K562 (cell line): ENCODE results near the gene TNFRSF11A. TPM values are rescaled to one million over a fixed set of nuclear protein-coding genes. Genes with fewer than 3 reads are reported as not detected.

Source experiments
- ATAC-seq: fragments of 200-7000 bp; cut with Tn5 transposase; 3 replicates; pipeline ENCODE4 v1.9.1; 2020; ENCODE audit warnings: moderate library complexity
- BruUV-seq: library from RNA; stranded (reverse); fragments of 400-500 nt; replicated peaks from 2 replicates; lab custom pipeline; 2021; lab: Mats Ljungman, UMichigan
- CTCF ChIA-PET: fragments of 300-600 bp; formaldehyde crosslinking; extraction: SDS; loops from one replicate; lab custom pipeline; 2021; ENCODE audit warnings: low intra/inter-chr PET ratio; lab: Yijun Ruan, JAX
- POLR2A ChIA-PET: fragments of 300-600, 350-650 bp; sonication (Branson Sonifier 250); formaldehyde crosslinking; extraction: SDS; loops from one replicate; lab custom pipeline; 2021; ENCODE audit warnings: antibody characterized with exemption, inconsistent platforms; lab: Yijun Ruan, JAX
- DNase-seq, 4 experiments: peaks; one replicate each; pipeline versions ENCODE4 v3.0.0 to v3.0.0-alpha.2; 2011 to 2018; ENCODE audit warnings: low spot score in 3 of 4, mixed read lengths in 3 of 4; ENCODE audit errors: extremely low read depth in 1 of 4
- FAIRE-seq: peaks from 2 replicates; lab custom pipeline; 2011; peaks lifted over from hg19 to GRCh38; lab: Jason Lieb, UNC
- H2AFZ ChIP-seq: 2 replicates; pipeline ENCODE4 v1.6.0; 2011; ENCODE audit warnings: low read depth, low read length, control low read depth, inconsistent platforms
- H3K27ac ChIP-seq: fragments of 200-600 bp; 3 replicates; pipeline ENCODE4 v1.8.0; 2011; ENCODE audit warnings: low read depth, mild to moderate bottlenecking, control low read depth, inconsistent platforms, low read length, moderate library complexity, mixed read lengths; ENCODE audit errors: extremely low read depth
- H3K27me3 ChIP-seq, 2 experiments: fragments of 300-600 bp in 1 of 2; 2 replicates in 1 of 2; 3 replicates in 1 of 2; pipeline versions ENCODE4 v1.6.0 to v1.8.0; 2011; ENCODE audit warnings: inconsistent platforms in 2 of 2, low read length in 2 of 2, mild to moderate bottlenecking in 1 of 2, mixed read lengths in 1 of 2, moderate library complexity in 1 of 2; ENCODE audit not compliant: control insufficient read depth in 2 of 2, insufficient read depth in 2 of 2
- H3K36me3 ChIP-seq: fragments of 300-600 bp; 3 replicates; pipeline ENCODE4 v1.8.0; 2011; ENCODE audit warnings: mild to moderate bottlenecking, low read length, inconsistent platforms; ENCODE audit not compliant: control insufficient read depth, insufficient read depth
- H3K4me1 ChIP-seq, 2 experiments: fragments of 200-600 bp in 1 of 2; replicated peaks in 1 of 2; 2 replicates in 1 of 2; 3 replicates in 1 of 2; pipeline versions ENCODE4 v1.5.1 to v1.8.0; 2011; ENCODE audit warnings: inconsistent platforms in 2 of 2, low read length in 2 of 2, mild to moderate bottlenecking in 1 of 2, mixed read lengths in 1 of 2, moderate library complexity in 1 of 2; ENCODE audit not compliant: control insufficient read depth in 2 of 2, insufficient read depth in 2 of 2
- H3K4me2 ChIP-seq: 2 replicates; pipeline ENCODE4 v1.6.1; 2011; ENCODE audit warnings: low read length, control low read depth, inconsistent platforms, mixed read lengths; ENCODE audit not compliant: insufficient read depth
- H3K4me3 ChIP-seq: fragments of 200-600 bp; sonication (generic), shearing (Covaris generic); 2 replicates; pipeline ENCODE4 v1.5.1; 2016; ENCODE audit warnings: control low read depth, inconsistent platforms
- H3K79me2 ChIP-seq: fragments of 200-600 bp; 3 replicates; pipeline ENCODE4 v1.8.0; 2011; ENCODE audit warnings: low read length, inconsistent platforms; ENCODE audit not compliant: control insufficient read depth, insufficient read depth
- H3K9ac ChIP-seq, 2 experiments: 2 replicates each; pipeline versions ENCODE4 v1.6.0 to v1.6.1; 2011; ENCODE audit warnings: low read depth in 2 of 2, low read length in 2 of 2, control low read depth in 1 of 2, inconsistent platforms in 1 of 2, mild to moderate bottlenecking in 1 of 2, mixed read lengths in 1 of 2; ENCODE audit not compliant: insufficient read depth in 1 of 2
- H3K9me1 ChIP-seq: one replicate; pipeline ENCODE4 v1.6.0; 2011; ENCODE audit warnings: inconsistent platforms, mild to moderate bottlenecking, low read length, moderate library complexity; ENCODE audit not compliant: control insufficient read depth, insufficient read depth
- H3K9me3 ChIP-seq: replicated peaks from 2 replicates; pipeline ENCODE4 v1.5.1; 2011; ENCODE audit warnings: low read depth, low read length, inconsistent platforms; ENCODE audit not compliant: control insufficient read depth, insufficient read depth
- H4K20me1 ChIP-seq: replicated peaks from 2 replicates; pipeline ENCODE4 v1.6.1; 2011; ENCODE audit warnings: low read length, inconsistent platforms, mixed read lengths; ENCODE audit not compliant: control insufficient read depth, insufficient read depth
- ZFP30 ChIP-seq: fragments of 250-450 bp; sonication (Bioruptor Pico); IDR thresholded peaks from 2 replicates; pipeline ENCODE4 v1.8.0; 2022; ENCODE audit warnings: moderate library complexity, mild to moderate bottlenecking, inconsistent platforms, borderline replicate concordance
- ZNF384 ChIP-seq: IDR thresholded peaks from 2 replicates; pipeline ENCODE4 v1.6.1; 2012; ENCODE audit warnings: low read depth, low read length, improper control_type of control experiment
- WGBS: fragments of 100-300 bp; shearing (Covaris generic); methylation state at CpG from one replicate; pipeline ENCODE4 v1.1.6; 2016; ENCODE audit warnings: low coverage, mixed read lengths; ENCODE audit not compliant: insufficient coverage; ENCODE audit errors: missing lambda C conversion rate; 5-methylcytosine and 5-hydroxymethylcytosine counted together
- in situ Hi-C: fragments of 300-500 bp; cut with MboI; formaldehyde crosslinking; loops from 4 replicates; pipeline ENCODE4 v1.15.0; 2018; ENCODE audit warnings: inconsistent platforms, mixed read lengths
- intact Hi-C: fragments of 100-400 bp; cut with micrococcal nuclease; formaldehyde crosslinking; loops from 2 replicates; pipeline ENCODE4 v1.14.2; 2022
- polyA plus RNA-seq, 8 experiments: library from polyadenylated mRNA; depleted of rRNA in 4 of 8; stranded (reverse) in 5 of 8; unstranded in 3 of 8; fragments of >200 nt; fragmentation: Nextera tagmentation in 2 of 8; fragmentation: Illumina TruSeq in 1 of 8; extraction: Ambion mirVana in 2 of 8; extraction: Trizol in 1 of 8; gene quantifications; 2 replicates each; pipeline versions ENCODE4 v1.2.1 to v1.2.3, GENCODE V29; 2011 to 2014; ENCODE audit warnings: inconsistent platforms in 1 of 8, missing spikeins in 1 of 8
- total RNA-seq, 7 experiments: library from RNA; depleted of rRNA in 6 of 7; stranded (reverse); fragments of >200 nt in 6 of 7; fragmentation: Illumina TruSeq in 2 of 7; extraction: Trizol in 2 of 7; gene quantifications; 2 replicates each; pipeline versions ENCODE4 v1.2.1 to v1.2.3, GENCODE V29; 2011 to 2021; ENCODE audit warnings: low replicate concordance in 1 of 7
- TF ChIP-seq, protein P1 (sequence below): fragments of 250-450 bp; sonication (Bioruptor Pico); IDR thresholded peaks from 2 replicates; pipeline ENCODE4 v1.5.1; 2021; ENCODE audit warnings: mild to moderate bottlenecking

TNFRSF11A gene
- total and polyA plus RNA-seq, 9 of the 15 experiments (the other 6 are each of a cell fraction or from before 2014, with no cell fraction given): 0.03 to 0.06 (median 0.04) TPM; not detected in 6

- in situ Hi-C loops: no loop called here
- no peak overlapping the region for H3K27ac ChIP-seq
- no peaks in the 10 kb centered on the region for H3K36me3 ChIP-seq
- ChIA-PET POLR2A (no interaction called here), CTCF (no interaction called here)
- FAIRE-seq: no peak
- no peak for DNase-seq
- no peak overlapping the region for H2AFZ ChIP-seq
- no peaks in the 10 kb centered on the region for H3K9me3 ChIP-seq
- no TSS peak for BruUV-seq
- no peak overlapping the region for H3K4me2 ChIP-seq
- no peak overlapping the region for H3K4me3 ChIP-seq
- no peaks in the 10 kb centered on the region; a peak in 1 of 5 replicates for H3K4me1 ChIP-seq
- H3K27me3 ChIP-seq: peaks cover 22 to 42% of the 10 kb centered on the region in 2 experiments
- H3K79me2 ChIP-seq: no peaks in the 10 kb centered on the region
- WGBS: 8% methylated on average over 5 of the region's 5 CpGs
- intact Hi-C loops: no loop called here
- H3K9ac ChIP-seq: no peak overlapping the region
- no peaks in the 10 kb centered on the region for H3K9me1 ChIP-seq
- H4K20me1 ChIP-seq: peaks cover 8% of the 10 kb centered on the region; the same call in 1 of the 2 replicates
- ATAC-seq: no peak
- TF ChIP-seq ZNF384: no peak
These were observed 11.5 kb downstream of the TNFRSF11A start for GRCh38 chr18:62336618-62337017.

DNA sequence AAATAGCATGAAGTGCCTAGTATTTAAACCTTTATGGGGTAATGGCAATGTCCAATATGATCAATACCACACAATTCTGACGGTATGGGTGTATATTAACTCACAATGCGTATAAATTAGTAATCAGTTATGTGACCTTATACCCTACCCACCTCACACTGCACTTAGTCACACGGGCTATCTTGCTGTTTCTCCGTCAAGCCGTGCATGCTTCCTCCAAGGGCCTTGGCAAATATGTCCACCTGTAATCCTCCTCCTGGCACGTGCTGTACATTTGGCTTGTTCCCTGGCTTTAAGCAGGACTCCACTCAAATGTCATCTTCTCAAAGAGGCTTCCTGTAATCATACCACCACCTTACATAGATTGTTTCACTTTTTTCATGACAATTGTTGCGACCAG lies 12.2 kb downstream of the TNFRSF11A start:
- Histone ChIP-seq H3K9me1 (no peaks in the 10 kb centered on the region), H3K79me2 (no peaks in the 10 kb centered on the region), H3K27ac (no peak overlapping the region), H3K4me2 (no peak overlapping the region), H2AFZ (no peak overlapping the region), H3K9ac (no peak overlapping the region), H3K4me1 (no peaks in the 10 kb centered on the region; a peak in 1 of 5 replicates), H3K36me3 (no peaks in the 10 kb centered on the region), H4K20me1 (peaks cover 8% of the 10 kb centered on the region; the same call in 1 of the 2 replicates), H3K27me3 (peaks cover 22 to 41% of the 10 kb centered on the region in 2 experiments), H3K9me3 (no peaks in the 10 kb centered on the region), H3K4me3 (no peak overlapping the region)
- in situ Hi-C loops: no loop called here
- no peak for DNase-seq
- ATAC-seq: no peak
- BruUV-seq: no TSS peak
- ChIA-PET POLR2A (no interaction called here), CTCF (no interaction called here)
- intact Hi-C loops: no loop called here
- FAIRE-seq: no peak
- WGBS: 5% methylated on average over 7 of the region's 7 CpGs
- TF ChIP-seq, protein P1, sequence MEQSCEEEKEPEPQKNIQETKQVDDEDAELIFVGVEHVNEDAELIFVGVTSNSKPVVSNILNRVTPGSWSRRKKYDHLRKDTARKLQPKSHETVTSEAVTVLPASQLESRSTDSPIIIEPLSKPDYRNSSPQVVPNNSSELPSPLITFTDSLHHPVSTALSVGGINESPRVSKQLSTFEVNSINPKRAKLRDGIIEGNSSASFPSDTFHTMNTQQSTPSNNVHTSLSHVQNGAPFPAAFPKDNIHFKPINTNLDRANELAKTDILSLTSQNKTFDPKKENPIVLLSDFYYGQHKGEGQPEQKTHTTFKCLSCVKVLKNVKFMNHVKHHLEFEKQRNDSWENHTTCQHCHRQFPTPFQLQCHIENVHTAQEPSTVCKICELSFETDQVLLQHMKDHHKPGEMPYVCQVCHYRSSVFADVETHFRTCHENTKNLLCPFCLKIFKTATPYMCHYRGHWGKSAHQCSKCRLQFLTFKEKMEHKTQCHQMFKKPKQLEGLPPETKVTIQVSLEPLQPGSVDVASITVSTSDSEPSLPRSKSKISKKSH (CRISPR knock-in tag): no peak
- no peak for TF ChIP-seq ZFP30 (CRISPR knock-in tag)
